ENCODE data around the gene SLCO1B1. TPM values are rescaled to one million over a fixed set of nuclear protein-coding genes. Genes with fewer than 3 reads are reported as not detected.
"Not testable (repeated sequence)": the region's sequence is repeated elsewhere in the genome, so short reads cannot be mapped to it uniquely, and the experiment has no call there.

SLCO1B1 gene
- total and polyA plus RNA-seq, 8 donors: 0.09 TPM; not detected in 7

DNA sequence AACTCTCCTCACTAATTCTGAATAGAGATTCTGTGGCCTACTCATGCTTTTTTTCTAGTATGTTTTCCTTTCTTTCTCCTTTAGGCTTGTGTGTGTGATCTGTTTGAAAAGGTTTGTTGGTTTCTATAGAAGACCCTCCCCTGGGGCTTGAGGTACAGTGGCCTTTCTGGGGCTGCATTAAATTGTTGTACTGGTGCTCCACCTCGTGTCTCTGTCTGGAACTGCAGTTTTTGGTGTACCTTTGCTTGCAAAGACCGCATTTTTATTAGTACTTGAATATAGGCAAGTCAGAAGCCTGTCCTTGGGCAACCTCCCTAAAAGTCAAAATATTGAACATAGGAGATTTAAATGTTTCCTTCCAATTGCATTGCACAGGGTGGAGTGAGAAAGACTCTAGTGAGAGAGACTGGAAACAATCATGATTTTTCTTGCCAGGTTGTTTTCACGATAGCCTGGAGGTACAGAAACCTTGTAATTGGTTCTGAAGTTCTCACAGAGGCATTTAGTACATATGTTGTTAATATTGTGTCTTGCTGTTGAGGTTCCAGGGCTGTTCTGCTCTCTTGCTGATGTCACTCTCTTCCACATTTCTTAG is 39.0 kb downstream of the SLCO1B1 start:
- Histone ChIP-seq H3K9me3 (no peaks in the 10 kb centered on the region), H3K27ac (no peak overlapping the region), H3K4me3 (no peak overlapping the region), H3K36me3 (no peaks in the 10 kb centered on the region), H3K27me3 (no peaks in the 10 kb centered on the region), H3K4me1 (no peaks in the 10 kb centered on the region)
- TF ChIP-seq CTCF (IDR thresholded peaks at IDR 0.05): peak in 3 of 4 donors; percentile 28 to 59 (median 46)
- ATAC-seq: peak in 3 of 4 donors; percentile 48 to 71 (median 51)
- FAIRE-seq: no peak
- 29 to 41% methylated on average over 3 of the region's 3 CpGs for WGBS, 2 donors
- peak in 5 of 6 donors; percentile 7 to 63 (median 43) for DNase-seq
- intact Hi-C loops (cut with DNase I): loop anchor here in 1 of 3 donors (5.0 kb wide), 1 partner anchor 223 kb away; no protein-coding TSS in a partner anchor

DNA sequence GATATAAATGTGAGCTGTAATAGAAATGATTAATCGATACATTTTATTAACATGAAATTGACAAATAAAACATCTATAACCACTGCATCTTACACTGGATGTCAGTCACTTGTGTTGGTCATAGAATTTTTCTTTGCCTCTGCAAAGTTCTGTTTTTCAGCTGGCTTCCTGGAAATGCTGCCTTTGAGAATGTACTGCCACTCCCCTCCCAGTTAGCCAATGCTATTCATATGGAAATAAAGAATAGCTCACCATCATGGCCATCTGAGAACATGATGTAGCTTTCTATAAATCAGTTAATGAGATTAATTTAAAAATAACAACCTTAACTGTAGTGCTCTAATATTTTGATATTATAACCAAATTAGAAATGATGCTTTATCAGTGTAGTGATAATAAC is 41.1 kb downstream of the SLCO1B1 start:
- Histone ChIP-seq H3K4me1 (no peaks in the 10 kb centered on the region), H3K4me3 (no peak overlapping the region), H3K36me3 (no peaks in the 10 kb centered on the region), H3K27ac (no peak overlapping the region), H3K27me3 (no peaks in the 10 kb centered on the region), H3K9me3 (no peaks in the 10 kb centered on the region)
- WGBS, 2 donors: 77 to 92% methylated on average over 1 of the region's 1 CpG
- no peak for ATAC-seq
- no peak for FAIRE-seq
- TF ChIP-seq CTCF (IDR thresholded peaks at IDR 0.05): no peak
- intact Hi-C loops (cut with DNase I): no loop called here
- DNase-seq: no peak

DNA sequence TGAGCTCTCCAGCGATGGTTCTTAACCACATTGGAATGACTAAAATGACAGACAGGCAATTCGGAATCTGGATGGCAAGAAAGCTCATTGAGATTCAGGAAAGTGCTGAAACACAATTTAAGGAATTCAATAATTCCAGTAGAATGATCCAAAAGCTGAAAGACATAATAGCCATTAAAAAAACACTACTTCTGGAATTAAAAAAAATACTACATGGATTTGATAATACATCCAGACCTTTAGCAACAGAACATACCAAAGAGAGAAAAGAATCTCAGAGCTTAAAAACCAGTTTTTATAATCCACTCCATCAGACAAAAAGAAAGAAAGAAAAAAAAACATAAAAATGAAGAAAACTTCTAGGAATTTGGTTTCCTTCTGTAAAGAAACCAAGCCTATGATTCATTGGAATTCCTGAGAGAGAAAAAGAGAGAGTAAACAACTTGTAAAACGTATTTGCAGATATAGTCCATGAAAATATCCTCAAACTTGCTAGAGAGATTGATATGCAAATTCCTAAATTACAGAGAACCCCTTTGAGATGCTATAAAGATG is 52.8 kb downstream of the SLCO1B1 start:
- H3K36me3 ChIP-seq: no peaks in the 10 kb centered on the region
- no peak overlapping the region for H3K27ac ChIP-seq
- TF ChIP-seq CTCF (IDR thresholded peaks at IDR 0.05): no peak
- DNase-seq: no peak
- ATAC-seq: no peak
- intact Hi-C loops (cut with DNase I): no loop called here
- no peak for FAIRE-seq
- no peaks in the 10 kb centered on the region for H3K27me3 ChIP-seq
- WGBS, 2 donors: 40 to 44% methylated on average over 3 of the region's 3 CpGs
- H3K4me3 ChIP-seq: no peak overlapping the region
- H3K9me3 ChIP-seq: no peaks in the 10 kb centered on the region
- H3K4me1 ChIP-seq: no peaks in the 10 kb centered on the region

DNA sequence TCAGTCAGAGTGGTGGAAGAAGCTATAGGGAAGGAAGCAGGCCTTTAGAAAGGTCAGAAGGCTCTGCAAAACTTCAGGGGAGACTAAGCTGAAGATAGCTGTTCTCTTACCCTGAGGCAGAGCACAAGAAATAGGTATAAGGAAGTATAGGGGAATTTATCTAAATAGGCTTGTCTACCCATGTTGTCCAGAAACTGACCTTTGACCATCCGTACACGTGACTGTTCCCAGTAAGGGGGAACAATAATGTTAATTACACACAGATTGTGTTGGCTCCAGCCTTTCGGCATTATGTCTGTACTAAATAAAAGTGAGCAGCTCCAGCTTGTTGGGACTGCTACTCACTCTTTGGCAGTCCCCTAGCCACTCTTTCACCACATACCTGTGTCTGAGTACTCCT is 59.0 kb downstream of the SLCO1B1 start:
- ATAC-seq: no peak
- H3K9me3 ChIP-seq: no peaks in the 10 kb centered on the region
- no peak for DNase-seq
- 47% methylated on average over 3 of the region's 3 CpGs for WGBS, 2 donors
- no peak for TF ChIP-seq CTCF (IDR thresholded peaks at IDR 0.05)
- intact Hi-C loops (cut with DNase I): no loop called here
- H3K27me3 ChIP-seq: no peaks in the 10 kb centered on the region
- H3K4me1 ChIP-seq: no peaks in the 10 kb centered on the region
- FAIRE-seq: no peak
- no peak overlapping the region for H3K4me3 ChIP-seq
- no peak overlapping the region for H3K27ac ChIP-seq
- no peaks in the 10 kb centered on the region for H3K36me3 ChIP-seq

DNA sequence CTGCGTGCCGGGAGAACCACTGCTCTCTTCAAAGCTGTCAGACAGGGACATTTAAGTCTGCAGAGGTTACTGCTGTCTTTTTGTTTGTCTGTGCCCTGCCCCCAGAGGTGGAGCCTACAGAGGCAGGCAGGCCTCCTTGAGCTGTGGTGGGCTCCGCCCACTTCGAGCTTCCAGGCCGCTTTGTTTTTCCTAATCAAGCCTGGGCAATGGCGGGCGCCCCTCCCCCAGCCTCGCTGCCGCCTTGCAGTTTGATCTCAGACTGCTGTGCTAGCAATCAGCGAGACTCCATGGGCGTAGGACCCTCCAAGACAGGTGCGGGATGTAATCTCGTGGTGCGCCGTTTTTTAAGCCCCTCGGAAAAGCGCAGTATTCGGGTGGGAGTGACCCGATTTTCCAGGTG is 83.4 kb downstream of the SLCO1B1 start:
- ATAC-seq; DNase-seq; H3K4me3 ChIP-seq; H3K27ac ChIP-seq; FAIRE-seq; intact Hi-C loops (cut with DNase I); H3K9me3 ChIP-seq; H3K4me1 ChIP-seq; H3K36me3 ChIP-seq; H3K27me3 ChIP-seq: not testable (repeated sequence)
- 70 to 79% methylated on average over 12 to 19 of the region's 19 CpGs for WGBS, 2 donors
